Left lung (tissue), 10 donors: ENCODE measurements around the gene CSNK1A1. TPM values are rescaled to one million over a fixed set of nuclear protein-coding genes. Genes with fewer than 3 reads are reported as not detected.
"Not testable (repeated sequence)": the region's sequence is repeated elsewhere in the genome, so short reads cannot be mapped to it uniquely, and the experiment has no call there.

Source experiments
- ATAC-seq: fragments of 200-7000 bp; cut with Tn5 transposase; one replicate; pipeline ENCODE4 v1.9.1; 2020; ENCODE audit warnings: moderate library complexity
- DNase-seq, 4 donors: peaks; one replicate each; pipeline ENCODE4 v3.0.0-alpha.2; 2013 to 2020
- H3K27ac ChIP-seq, 2 donors: fragments of 200-600 bp; sonication (generic) in 1 of 2; one replicate each; pipeline versions ENCODE4 v1.5.0 to v1.8.0; 2020 to 2021
- H3K27me3 ChIP-seq, 2 donors: fragments of 200-600 bp; sonication (generic) in 1 of 2; one replicate each; pipeline versions ENCODE4 v1.5.0 to v1.8.0; 2020 to 2021
- H3K36me3 ChIP-seq, 2 donors: fragments of 200-600 bp; sonication (generic) in 1 of 2; one replicate each; pipeline versions ENCODE4 v1.5.0 to v1.8.0; 2020 to 2021
- H3K4me1 ChIP-seq, 2 donors: fragments of 200-600 bp; one replicate each; pipeline ENCODE4 v1.8.0; 2021
- H3K4me3 ChIP-seq, 2 donors: fragments of 200-600 bp; sonication (generic) in 1 of 2; one replicate each; pipeline versions ENCODE4 v1.5.0 to v1.8.0; 2020 to 2021; ENCODE audit warnings: mild to moderate bottlenecking in 1 of 2
- H3K9me3 ChIP-seq, 2 donors: fragments of 200-600 bp; sonication (generic) in 1 of 2; one replicate each; pipeline versions ENCODE4 v1.5.0 to v1.8.0; 2020 to 2021
- CTCF ChIP-seq, 2 donors: fragments of 200-600 bp; sonication (generic) in 1 of 2; IDR thresholded peaks; one replicate each; pipeline versions ENCODE4 v1.5.0 to v1.8.0; 2021; ENCODE audit warnings: antibody characterized with exemption in 2 of 2
- intact Hi-C, 2 donors: fragments of 100-400 bp; cut with DNase I; formaldehyde crosslinking; loops; one replicate each; pipeline versions ENCODE4 v1.11.2 to v1.14.2; 2022
- polyA plus RNA-seq, 6 donors: library from polyadenylated mRNA; unstranded; fragments of 120-200 nt; gene quantifications; one replicate each; pipeline ENCODE4 v1.2.1, GENCODE V29; 2013; ENCODE audit not compliant: insufficient read length in 6 of 6
- total RNA-seq, 2 donors: library from RNA; stranded (reverse); fragmentation: NEBNext Ultra II Directional; extraction: Animal tissue kit (Norgen Biotek cat#: 25700); gene quantifications; one replicate each; pipeline ENCODE4 v1.2.1, GENCODE V29; 2021
- donor health status: DM: no; HTN: yes; CAD: no.
- donor health status: DM: no; HTN: no; CAD: no.

CSNK1A1 gene
- total and polyA plus RNA-seq, 8 donors: 196 to 218 (median 205) TPM

- H3K36me3 ChIP-seq: no peaks in the 10 kb centered on the region
- peaks cover 38% of the 10 kb centered on the region in 2 donors for H3K4me1 ChIP-seq
- intact Hi-C loops: loop anchor here (5.0 to 10.0 kb wide), 2 partner anchors 114 to 116 kb away; no protein-coding TSS in a partner anchor
Measured at GRCh38 chr5:149448431-149448830, 102.8 kb downstream of the CSNK1A1 start.

GRCh38 chr5:149447373-149448367, 103.6 kb downstream of the CSNK1A1 start:
- Histone ChIP-seq H3K36me3 (no peaks in the 10 kb centered on the region), H3K27me3 (no peaks in the 10 kb centered on the region), H3K27ac (peak overlapping the region in 1 of 2 donors; percentile 46), H3K4me3 (no peak overlapping the region), H3K9me3 (peaks cover 0 to 2% of the 10 kb centered on the region in 2 donors), H3K4me1 (peaks cover 31 to 44% of the 10 kb centered on the region in 2 donors)
- TF ChIP-seq CTCF (IDR thresholded peaks at IDR 0.05): no peak
- intact Hi-C loops: loop anchor here (5.0 to 10.0 kb wide), 2 partner anchors 115 to 117 kb away; no protein-coding TSS in a partner anchor
- DNase-seq: no peak
- ATAC-seq: no peak

More at GRCh38 chr5:149448431-149448830, 102.8 kb downstream of the CSNK1A1 start:
- ATAC-seq (no peak), DNase-seq (no peak)
- H3K9me3 ChIP-seq: peaks cover 0 to 2% of the 10 kb centered on the region in 2 donors
- no peaks in the 10 kb centered on the region for H3K27me3 ChIP-seq
- H3K4me3 ChIP-seq: no peak overlapping the region
- TF ChIP-seq CTCF (IDR thresholded peaks at IDR 0.05): no peak
- H3K27ac ChIP-seq: peak overlapping the region in 1 of 2 donors; percentile 46

- Histone ChIP-seq H3K4me1 (peaks cover 23 to 42% of the 10 kb centered on the region in 2 donors), H3K27ac (peak overlapping the region in 1 of 2 donors; percentile 46)
- DNase-seq, H3K9me3 ChIP-seq, H3K4me3 ChIP-seq, ATAC-seq, H3K27me3 ChIP-seq, H3K36me3 ChIP-seq: not testable (repeated sequence)
- intact Hi-C loops: loop anchor here (5.0 to 10.0 kb wide), 2 partner anchors 116 to 118 kb away; no protein-coding TSS in a partner anchor
Measured at GRCh38 chr5:149446794-149447193, 104.4 kb downstream of the CSNK1A1 start.

GRCh38 chr5:149445739-149446369, 105.4 kb downstream of the CSNK1A1 start:
- Histone ChIP-seq H3K4me3 (no peak overlapping the region), H3K27ac (peak overlapping the region; percentile 37 to 57), H3K9me3 (peaks cover 0 to 2% of the 10 kb centered on the region in 2 donors), H3K36me3 (no peaks in the 10 kb centered on the region), H3K27me3 (no peaks in the 10 kb centered on the region), H3K4me1 (peaks cover 13 to 38% of the 10 kb centered on the region in 2 donors)
- intact Hi-C loops: loop anchor here (5.0 to 10.0 kb wide), 2 partner anchors 116 to 119 kb away; no protein-coding TSS in a partner anchor
- no peak for TF ChIP-seq CTCF (IDR thresholded peaks at IDR 0.05)
- ATAC-seq (peak; percentile 48), DNase-seq (no peak)

- ATAC-seq: no peak
- no peak overlapping the region for H3K4me3 ChIP-seq
- no peak for TF ChIP-seq CTCF (IDR thresholded peaks at IDR 0.05)
Measured at GRCh38 chr5:149445343-149445738, 105.9 kb downstream of the CSNK1A1 start.

GRCh38 chr5:149444430-149444829, 106.8 kb downstream of the CSNK1A1 start:
- not testable (repeated sequence) for H3K36me3 ChIP-seq, ATAC-seq, H3K4me3 ChIP-seq, DNase-seq, H3K27ac ChIP-seq, H3K27me3 ChIP-seq, H3K9me3 ChIP-seq
- intact Hi-C loops: loop anchor here (5.0 to 10.0 kb wide), 3 partner anchors 108 to 173 kb away; partner anchors contain the start of gene CSNK1A1 (in 1 of the 2)
- H3K4me1 ChIP-seq: peaks cover 0 to 37% of the 10 kb centered on the region in 2 donors

More at GRCh38 chr5:149445343-149445738, 105.9 kb downstream of the CSNK1A1 start:
- no peaks in the 10 kb centered on the region for H3K27me3 ChIP-seq
- H3K4me1 ChIP-seq: peaks cover 8 to 38% of the 10 kb centered on the region in 2 donors
- no peak for DNase-seq
- intact Hi-C loops: loop anchor here (5.0 to 10.0 kb wide), 2 partner anchors 117 to 119 kb away; no protein-coding TSS in a partner anchor
- H3K36me3 ChIP-seq: no peaks in the 10 kb centered on the region
- H3K27ac ChIP-seq: peak overlapping the region; percentile 37 to 57
- H3K9me3 ChIP-seq: peaks cover 0 to 2% of the 10 kb centered on the region in 2 donors
